ENCODE measurements around the gene AR.

Gene AR

GRCh38 chrX:67750694-67751093 lies 206.9 kb downstream of the AR start:
- Histone ChIP-seq H3K4me3 (ENCODE audit: insufficient read depth, low read length, poor library complexity, severe bottlenecking) (no peak overlapping the region), H3K27ac (ENCODE audit: low read depth, low read length) (no peak overlapping the region), H3K4me2 (ENCODE audit: low read depth, low read length, poor library complexity, severe bottlenecking) (no peak overlapping the region), H2AFZ (ENCODE audit: low read depth, low read length, severe bottlenecking) (no peak overlapping the region), H3F3A (ENCODE audit: insufficient read depth) (no peaks in the 10 kb centered on the region), H3K9me3 (ENCODE audit: insufficient read depth, low read length) (no peaks in the 10 kb centered on the region), H3K27me3 (ENCODE audit: low read length) (no peaks in the 10 kb centered on the region), H3K9ac (ENCODE audit: low read length) (no peak overlapping the region), H3K9me2 (replicated peaks; ENCODE audit: insufficient read depth, low read length) (no peaks in the 10 kb centered on the region), H4K20me1 (ENCODE audit: low read depth, low read length) (no peaks in the 10 kb centered on the region), H3K79me2 (ENCODE audit: insufficient read depth, low read length) (no peaks in the 10 kb centered on the region), H3K36me3 (ENCODE audit: low read length) (no peaks in the 10 kb centered on the region)
- TF ChIP-seq, protein P1, sequence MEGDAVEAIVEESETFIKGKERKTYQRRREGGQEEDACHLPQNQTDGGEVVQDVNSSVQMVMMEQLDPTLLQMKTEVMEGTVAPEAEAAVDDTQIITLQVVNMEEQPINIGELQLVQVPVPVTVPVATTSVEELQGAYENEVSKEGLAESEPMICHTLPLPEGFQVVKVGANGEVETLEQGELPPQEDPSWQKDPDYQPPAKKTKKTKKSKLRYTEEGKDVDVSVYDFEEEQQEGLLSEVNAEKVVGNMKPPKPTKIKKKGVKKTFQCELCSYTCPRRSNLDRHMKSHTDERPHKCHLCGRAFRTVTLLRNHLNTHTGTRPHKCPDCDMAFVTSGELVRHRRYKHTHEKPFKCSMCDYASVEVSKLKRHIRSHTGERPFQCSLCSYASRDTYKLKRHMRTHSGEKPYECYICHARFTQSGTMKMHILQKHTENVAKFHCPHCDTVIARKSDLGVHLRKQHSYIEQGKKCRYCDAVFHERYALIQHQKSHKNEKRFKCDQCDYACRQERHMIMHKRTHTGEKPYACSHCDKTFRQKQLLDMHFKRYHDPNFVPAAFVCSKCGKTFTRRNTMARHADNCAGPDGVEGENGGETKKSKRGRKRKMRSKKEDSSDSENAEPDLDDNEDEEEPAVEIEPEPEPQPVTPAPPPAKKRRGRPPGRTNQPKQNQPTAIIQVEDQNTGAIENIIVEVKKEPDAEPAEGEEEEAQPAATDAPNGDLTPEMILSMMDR (IDR thresholded peaks at IDR 0.05; ENCODE audit: insufficient read depth, low read length, poor library complexity, severe bottlenecking): no peak
- no peak for TF ChIP-seq EZH2phosphoT487 (conservative IDR thresholded peaks at IDR 0.05; ENCODE audit: low read length)

GRCh38 chrX:67759018-67759417 lies 215.2 kb downstream of the AR start:
- H3K79me2 ChIP-seq (ENCODE audit: insufficient read depth, low read length): no peaks in the 10 kb centered on the region
- no peaks in the 10 kb centered on the region for H3K9me2 ChIP-seq (replicated peaks; ENCODE audit: insufficient read depth, low read length)
- no peaks in the 10 kb centered on the region for H3K9me3 ChIP-seq (ENCODE audit: insufficient read depth, low read length)
- H3K4me2 ChIP-seq (ENCODE audit: low read depth, low read length, poor library complexity, severe bottlenecking): no peak overlapping the region
- H4K20me1 ChIP-seq (ENCODE audit: low read depth, low read length): no peaks in the 10 kb centered on the region
- TF ChIP-seq EZH2phosphoT487 (conservative IDR thresholded peaks at IDR 0.05; ENCODE audit: low read length): no peak
- H3K27ac ChIP-seq (ENCODE audit: low read depth, low read length): no peak overlapping the region
- no peak overlapping the region for H2AFZ ChIP-seq (ENCODE audit: low read depth, low read length, severe bottlenecking)
- no peaks in the 10 kb centered on the region for H3K36me3 ChIP-seq (ENCODE audit: low read length)
- no peaks in the 10 kb centered on the region for H3F3A ChIP-seq (ENCODE audit: insufficient read depth)
- no peak overlapping the region for H3K9ac ChIP-seq (ENCODE audit: low read length)
- no peaks in the 10 kb centered on the region for H3K27me3 ChIP-seq (ENCODE audit: low read length)
- no peak overlapping the region for H3K4me3 ChIP-seq (ENCODE audit: insufficient read depth, low read length, poor library complexity, severe bottlenecking)

DNA sequence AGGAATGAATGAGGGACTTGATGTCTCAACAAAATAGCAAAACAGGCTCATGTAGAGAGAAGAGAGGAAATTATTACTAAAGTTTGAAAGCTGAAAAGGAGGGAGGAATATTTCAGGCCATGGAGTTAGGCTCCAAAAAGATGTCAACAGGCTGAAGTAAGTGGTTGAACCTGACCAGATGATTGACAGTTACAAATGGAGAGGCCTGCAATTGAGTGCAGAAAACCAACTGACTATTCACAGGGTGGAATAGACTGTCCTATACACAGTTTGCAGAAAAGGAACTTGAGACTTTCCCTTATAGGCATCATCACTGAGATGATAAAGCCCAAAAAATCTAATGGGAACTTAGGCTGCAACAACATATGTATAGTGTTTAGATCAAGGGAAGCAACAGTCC lies 233.3 kb downstream of the AR start:
- Histone ChIP-seq H3K4me3 (ENCODE audit: insufficient read depth, low read length, poor library complexity, severe bottlenecking) (no peak overlapping the region), H3K36me3 (ENCODE audit: low read length) (no peaks in the 10 kb centered on the region), H3K79me2 (ENCODE audit: insufficient read depth, low read length) (no peaks in the 10 kb centered on the region), H3K9ac (ENCODE audit: low read length) (no peak overlapping the region), H3K4me2 (ENCODE audit: low read depth, low read length, poor library complexity, severe bottlenecking) (no peak overlapping the region), H3K9me2 (replicated peaks; ENCODE audit: insufficient read depth, low read length) (no peaks in the 10 kb centered on the region), H4K20me1 (ENCODE audit: low read depth, low read length) (no peaks in the 10 kb centered on the region), H3F3A (ENCODE audit: insufficient read depth) (no peaks in the 10 kb centered on the region), H3K27ac (ENCODE audit: low read depth, low read length) (no peak overlapping the region), H2AFZ (ENCODE audit: low read depth, low read length, severe bottlenecking) (no peak overlapping the region), H3K27me3 (ENCODE audit: low read length) (no peaks in the 10 kb centered on the region), H3K9me3 (ENCODE audit: insufficient read depth, low read length) (no peaks in the 10 kb centered on the region)
- TF ChIP-seq, protein P1 (IDR thresholded peaks at IDR 0.05; ENCODE audit: insufficient read depth, low read length, poor library complexity, severe bottlenecking): no peak
- TF ChIP-seq EZH2phosphoT487 (conservative IDR thresholded peaks at IDR 0.05; ENCODE audit: low read length): no peak

GRCh38 chrX:67779099-67779498 lies 235.3 kb downstream of the AR start:
- Histone ChIP-seq H2AFZ (ENCODE audit: low read depth, low read length, severe bottlenecking) (no peak overlapping the region), H3K4me3 (ENCODE audit: insufficient read depth, low read length, poor library complexity, severe bottlenecking) (no peak overlapping the region), H3K9ac (ENCODE audit: low read length) (no peak overlapping the region), H3K9me2 (replicated peaks; ENCODE audit: insufficient read depth, low read length) (no peaks in the 10 kb centered on the region), H3K79me2 (ENCODE audit: insufficient read depth, low read length) (no peaks in the 10 kb centered on the region), H3K4me2 (ENCODE audit: low read depth, low read length, poor library complexity, severe bottlenecking) (no peak overlapping the region), H3K27ac (ENCODE audit: low read depth, low read length) (no peak overlapping the region), H3K9me3 (ENCODE audit: insufficient read depth, low read length) (no peaks in the 10 kb centered on the region), H3K36me3 (ENCODE audit: low read length) (no peaks in the 10 kb centered on the region), H3F3A (ENCODE audit: insufficient read depth) (no peaks in the 10 kb centered on the region), H4K20me1 (ENCODE audit: low read depth, low read length) (no peaks in the 10 kb centered on the region), H3K27me3 (ENCODE audit: low read length) (no peaks in the 10 kb centered on the region)
- TF ChIP-seq, protein P1 (IDR thresholded peaks at IDR 0.05; ENCODE audit: insufficient read depth, low read length, poor library complexity, severe bottlenecking): no peak
- no peak for TF ChIP-seq EZH2phosphoT487 (conservative IDR thresholded peaks at IDR 0.05; ENCODE audit: low read length)

Measured in SU-DHL-6 (cell line).